ENCODE results near the gene RELCH. TPM values are rescaled to one million over a fixed set of nuclear protein-coding genes. Genes with fewer than 3 reads are reported as not detected.
"Not testable (repeated sequence)": the region's sequence is repeated elsewhere in the genome, so short reads cannot be mapped to it uniquely, and the experiment has no call there.

The RELCH gene
- total and polyA plus RNA-seq, 7 donors: 3.5 to 13.4 (median 9.8) TPM

DNA sequence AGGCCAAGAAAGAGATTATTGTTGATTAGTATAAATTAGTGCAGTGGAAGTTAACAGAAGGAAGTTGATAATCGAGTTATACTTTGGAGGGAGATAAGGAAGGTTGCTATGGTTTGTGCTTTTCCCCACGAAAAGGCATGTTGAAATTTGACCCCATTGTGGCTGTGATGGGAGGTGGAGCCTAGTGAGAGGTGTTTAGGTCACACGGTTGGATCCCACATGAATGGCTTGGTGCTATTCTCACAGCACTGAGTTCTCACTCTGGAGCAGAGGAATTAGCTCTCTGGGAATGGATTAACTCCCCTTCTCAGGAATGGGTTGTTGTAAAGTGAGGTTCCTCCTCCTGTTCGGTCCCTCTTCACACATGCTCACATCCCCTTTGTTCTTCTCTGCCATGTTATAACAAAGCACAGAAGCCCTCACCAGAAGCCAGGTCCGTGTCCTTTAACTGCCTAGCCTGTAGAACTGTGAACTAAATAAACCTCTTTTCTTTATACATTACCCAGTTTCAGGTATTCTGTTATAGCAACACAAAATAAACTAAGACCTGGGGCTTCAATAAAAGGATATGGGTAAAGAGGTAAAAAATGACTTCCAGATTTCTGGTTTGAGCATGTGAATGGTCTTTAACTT lies 22.1 kb upstream of the RELCH start:
- TF ChIP-seq, protein P1, sequence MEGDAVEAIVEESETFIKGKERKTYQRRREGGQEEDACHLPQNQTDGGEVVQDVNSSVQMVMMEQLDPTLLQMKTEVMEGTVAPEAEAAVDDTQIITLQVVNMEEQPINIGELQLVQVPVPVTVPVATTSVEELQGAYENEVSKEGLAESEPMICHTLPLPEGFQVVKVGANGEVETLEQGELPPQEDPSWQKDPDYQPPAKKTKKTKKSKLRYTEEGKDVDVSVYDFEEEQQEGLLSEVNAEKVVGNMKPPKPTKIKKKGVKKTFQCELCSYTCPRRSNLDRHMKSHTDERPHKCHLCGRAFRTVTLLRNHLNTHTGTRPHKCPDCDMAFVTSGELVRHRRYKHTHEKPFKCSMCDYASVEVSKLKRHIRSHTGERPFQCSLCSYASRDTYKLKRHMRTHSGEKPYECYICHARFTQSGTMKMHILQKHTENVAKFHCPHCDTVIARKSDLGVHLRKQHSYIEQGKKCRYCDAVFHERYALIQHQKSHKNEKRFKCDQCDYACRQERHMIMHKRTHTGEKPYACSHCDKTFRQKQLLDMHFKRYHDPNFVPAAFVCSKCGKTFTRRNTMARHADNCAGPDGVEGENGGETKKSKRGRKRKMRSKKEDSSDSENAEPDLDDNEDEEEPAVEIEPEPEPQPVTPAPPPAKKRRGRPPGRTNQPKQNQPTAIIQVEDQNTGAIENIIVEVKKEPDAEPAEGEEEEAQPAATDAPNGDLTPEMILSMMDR (IDR thresholded peaks at IDR 0.05): no peak
- ATAC-seq (no peak), DNase-seq (no peak)
- H3K4me1 ChIP-seq: no peaks in the 10 kb centered on the region
- intact Hi-C loops (cut with DNase I): no loop called here
- no peaks in the 10 kb centered on the region for H3K27me3 ChIP-seq (ENCODE audit: insufficient read depth in 3 of 3, low read length in 2 of 3)
- WGBS, 3 donors: 67 to 72% (median 70%) methylated on average over 5 of the region's 5 CpGs
- no peak overlapping the region for H3K27ac ChIP-seq
- H3K9me3 ChIP-seq: peaks cover 6% of the 10 kb centered on the region
- no peak overlapping the region for H3K4me3 ChIP-seq
- H3K36me3 ChIP-seq (ENCODE audit: insufficient read depth in 1 of 2, low read depth in 1 of 2): peaks cover 5 to 13% of the 10 kb centered on the region in 2 donors

DNA sequence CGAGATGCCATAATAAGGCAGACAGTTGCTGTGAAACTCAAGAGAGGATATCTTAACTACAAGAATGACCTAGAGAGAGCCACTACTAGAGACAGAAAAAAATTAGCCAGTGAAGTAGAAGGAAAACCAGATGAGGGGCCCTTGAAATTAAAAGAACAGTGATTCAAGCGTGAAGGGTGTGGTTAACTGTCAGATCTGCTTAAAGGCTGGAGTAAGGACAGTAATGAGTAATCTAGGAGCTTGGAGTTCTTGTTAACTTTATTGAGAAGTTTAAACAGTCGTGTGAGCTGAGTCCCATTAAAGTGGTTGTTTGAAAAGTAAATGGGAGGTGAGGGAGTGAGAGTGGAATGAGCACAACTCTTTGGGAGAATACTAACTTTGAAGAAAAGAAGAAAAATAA lies 21.5 kb upstream of the RELCH start:
- Histone ChIP-seq H3K27ac (no peak overlapping the region), H3K9me3 (peaks cover 6% of the 10 kb centered on the region), H3K4me3 (no peak overlapping the region), H3K27me3 (ENCODE audit: insufficient read depth in 3 of 3, low read length in 2 of 3) (no peaks in the 10 kb centered on the region), H3K36me3 (ENCODE audit: insufficient read depth in 1 of 2, low read depth in 1 of 2) (peaks cover 5 to 7% of the 10 kb centered on the region in 2 donors), H3K4me1 (peaks cover 2% of the 10 kb centered on the region)
- WGBS, 3 donors: 90 to 95% (median 93%) methylated on average over 3 of the region's 3 CpGs
- TF ChIP-seq, protein P1 (IDR thresholded peaks at IDR 0.05): no peak
- DNase-seq: no peak
- no peak for ATAC-seq
- intact Hi-C loops (cut with DNase I): no loop called here

DNA sequence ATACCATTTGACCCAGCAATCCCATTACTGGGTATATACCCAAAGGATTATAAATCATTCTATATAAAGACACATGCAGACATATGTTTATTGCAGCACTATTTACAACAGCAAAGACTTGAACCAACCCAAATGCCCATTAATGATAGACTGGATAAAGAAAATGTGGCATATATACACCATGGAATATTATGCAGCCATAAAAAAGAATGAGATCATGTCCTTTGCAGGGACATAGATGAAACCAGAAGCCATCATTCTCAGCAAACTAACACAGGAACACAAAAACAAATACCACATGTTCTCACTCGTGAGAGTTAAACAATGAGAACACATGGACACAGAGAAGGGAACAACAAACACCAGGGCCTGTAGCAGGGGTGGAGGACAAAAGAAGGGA lies 20.5 kb upstream of the RELCH start:
- ATAC-seq, DNase-seq, H3K4me1 ChIP-seq: not testable (repeated sequence)

DNA sequence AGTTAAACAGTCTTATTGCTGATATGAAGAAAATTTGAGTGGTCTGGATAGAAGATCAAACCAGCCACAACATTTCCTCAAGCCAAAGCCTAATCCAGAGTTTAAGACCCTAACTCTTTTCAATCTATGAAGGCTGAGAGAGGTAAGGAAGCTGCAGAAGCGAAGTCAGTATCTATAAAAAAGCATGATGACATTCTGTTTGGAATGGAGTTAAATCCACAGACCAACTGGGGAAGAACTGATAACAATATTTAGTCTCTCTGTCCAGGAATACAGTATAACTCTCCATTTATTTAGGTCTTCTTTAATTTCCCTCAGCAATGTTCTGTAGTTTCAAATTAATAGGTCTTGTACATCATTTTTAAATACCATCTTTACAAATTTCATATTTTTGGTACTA lies 16.2 kb upstream of the RELCH start:
- Histone ChIP-seq H3K4me3 (no peak overlapping the region), H3K27me3 (ENCODE audit: insufficient read depth in 3 of 3, low read length in 2 of 3) (no peaks in the 10 kb centered on the region), H3K27ac (no peak overlapping the region), H3K9me3 (peaks cover 6% of the 10 kb centered on the region), H3K36me3 (ENCODE audit: insufficient read depth in 1 of 2, low read depth in 1 of 2) (no peaks in the 10 kb centered on the region), H3K4me1 (peaks cover 9% of the 10 kb centered on the region)
- ATAC-seq (no peak), DNase-seq (no peak)
- 38 to 79% (median 42%) methylated on average over 1 of the region's 1 CpG for WGBS, 3 donors
- intact Hi-C loops (cut with DNase I): no loop called here
- TF ChIP-seq, protein P1 (IDR thresholded peaks at IDR 0.05): no peak

More for the DNA sequence above, 20.5 kb upstream of the RELCH start:
- intact Hi-C loops (cut with DNase I); H3K9me3 ChIP-seq; H3K27me3 ChIP-seq (ENCODE audit: insufficient read depth in 3 of 3, low read length in 2 of 3); H3K4me3 ChIP-seq; H3K36me3 ChIP-seq (ENCODE audit: insufficient read depth in 1 of 2, low read depth in 1 of 2); H3K27ac ChIP-seq: not testable (repeated sequence)
- 90 to 96% (median 91%) methylated on average over 1 of the region's 1 CpG for WGBS, 3 donors

DNA sequence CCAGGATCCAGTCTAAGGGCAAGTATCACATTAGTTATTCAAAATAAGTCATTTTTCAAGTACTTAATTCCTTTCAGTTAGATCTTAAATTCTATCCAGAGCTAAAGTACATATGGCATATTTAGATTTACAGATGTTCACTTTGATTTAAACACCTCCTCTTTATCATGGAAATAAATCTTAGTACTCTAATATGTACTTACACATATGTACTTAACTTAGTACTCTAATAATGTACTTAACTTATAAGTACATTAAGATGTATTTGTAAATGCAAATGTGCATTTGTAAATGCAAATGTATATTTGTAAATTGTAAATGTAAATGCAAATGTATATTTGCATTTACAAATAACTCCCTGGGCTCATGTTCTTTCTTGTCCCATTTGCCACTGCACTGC lies 14.8 kb upstream of the RELCH start:
- no peak overlapping the region for H3K27ac ChIP-seq
- DNase-seq: no peak
- no peaks in the 10 kb centered on the region for H3K27me3 ChIP-seq (ENCODE audit: insufficient read depth in 3 of 3, low read length in 2 of 3)
- peaks cover 9% of the 10 kb centered on the region for H3K4me1 ChIP-seq
- no peak for ATAC-seq
- TF ChIP-seq, protein P1 (IDR thresholded peaks at IDR 0.05): no peak
- H3K36me3 ChIP-seq (ENCODE audit: insufficient read depth in 1 of 2, low read depth in 1 of 2): no peaks in the 10 kb centered on the region
- no peak overlapping the region for H3K4me3 ChIP-seq
- intact Hi-C loops (cut with DNase I): no loop called here
- no peaks in the 10 kb centered on the region for H3K9me3 ChIP-seq

Measured in psoas muscle (tissue), 8 donors.